Liver (tissue), 9 donors: ENCODE data around the gene WAPL. TPM values are rescaled to one million over a fixed set of nuclear protein-coding genes. Genes with fewer than 3 reads are reported as not detected.
"Not testable (repeated sequence)": the region's sequence is repeated elsewhere in the genome, so short reads cannot be mapped to it uniquely, and the experiment has no call there.

ENCODE experiments used
- DNase-seq: peaks from one replicate; pipeline ENCODE4 v3.0.0-alpha.2; 2017; ENCODE audit warnings: low spot score
- H3K27ac ChIP-seq, 2 donors: one replicate each; pipeline ENCODE4 v1.7.0; 2013; ENCODE audit warnings: inconsistent platforms in 2 of 2, low read length in 2 of 2, control low read depth in 1 of 2, low read depth in 1 of 2, mild to moderate bottlenecking in 1 of 2
- H3K27me3 ChIP-seq, 4 donors: one replicate each; pipeline versions ENCODE4 v1.6.1 to v1.7.0; 2013; ENCODE audit warnings: low read length in 3 of 4, inconsistent platforms in 1 of 4, mild to moderate bottlenecking in 1 of 4, moderate library complexity in 1 of 4; ENCODE audit not compliant: control insufficient read depth in 4 of 4, insufficient read depth in 4 of 4
- H3K36me3 ChIP-seq, 4 donors: one replicate each; pipeline versions ENCODE4 v1.6.1 to v1.7.0; 2013; ENCODE audit warnings: low read length in 3 of 4, mild to moderate bottlenecking in 3 of 4, low read depth in 1 of 4, moderate library complexity in 1 of 4; ENCODE audit not compliant: control insufficient read depth in 4 of 4, insufficient read depth in 3 of 4
- H3K4me1 ChIP-seq, 4 donors: one replicate each; pipeline versions ENCODE4 v1.6.1 to v1.7.0; 2013; ENCODE audit warnings: low read length in 3 of 4, mild to moderate bottlenecking in 3 of 4, moderate library complexity in 1 of 4; ENCODE audit not compliant: control insufficient read depth in 4 of 4, insufficient read depth in 4 of 4
- H3K4me3 ChIP-seq, 3 donors: one replicate each; pipeline versions ENCODE4 v1.6.1 to v1.7.0; 2013; ENCODE audit warnings: low read length in 3 of 3, control low read depth in 1 of 3, low read depth in 1 of 3, mild to moderate bottlenecking in 1 of 3
- H3K9ac ChIP-seq, 2 donors: one replicate each; pipeline ENCODE4 v1.7.0; 2013; ENCODE audit warnings: low read length in 2 of 2, mild to moderate bottlenecking in 2 of 2, moderate library complexity in 2 of 2, control low read depth in 1 of 2, low read depth in 1 of 2
- H3K9me3 ChIP-seq, 4 donors: one replicate each; pipeline versions ENCODE4 v1.6.1 to v1.7.0; 2013; ENCODE audit warnings: low read length in 3 of 4; ENCODE audit not compliant: control insufficient read depth in 4 of 4
- HNF4A ChIP-seq, 2 donors: conservative IDR thresholded peaks; 2 replicates each; pipeline ENCODE4 v1.6.1; 2016; ENCODE audit warnings: antibody characterized with exemption in 2 of 2, mild to moderate bottlenecking in 2 of 2
- JUND ChIP-seq, 2 donors: IDR thresholded peaks; 2 replicates each; pipeline ENCODE4 v1.6.1; 2016; ENCODE audit warnings: antibody characterized with exemption in 2 of 2
- MAX ChIP-seq: IDR thresholded peaks from 2 replicates; pipeline ENCODE4 v1.6.1; 2016; ENCODE audit warnings: antibody characterized with exemption
- RAD21 ChIP-seq, 2 donors: IDR thresholded peaks; 2 replicates each; pipeline ENCODE4 v1.6.1; 2016; ENCODE audit warnings: antibody characterized with exemption in 2 of 2, mild to moderate bottlenecking in 2 of 2
- RXRA ChIP-seq, 2 donors: IDR thresholded peaks; 2 replicates each; pipeline ENCODE4 v1.6.1; 2017 to 2018; ENCODE audit warnings: antibody characterized with exemption in 2 of 2, mild to moderate bottlenecking in 1 of 2
- TAF1 ChIP-seq: conservative IDR thresholded peaks from 2 replicates; pipeline ENCODE4 v1.6.1; 2016; ENCODE audit warnings: antibody characterized with exemption, mild to moderate bottlenecking
- WGBS: extraction: QIAGEN DNeasy Blood & Tissue Kit; methylation state at CpG from one replicate; pipeline ENCODE4 v1.1.7; 2013; 5-methylcytosine and 5-hydroxymethylcytosine counted together
- polyA plus RNA-seq, 2 donors: library from polyadenylated mRNA; stranded (reverse) in 1 of 2; unstranded in 1 of 2; fragments of 200-250 nt in 1 of 2; fragments of >200 nt in 1 of 2; fragmentation: Nextera tagmentation in 1 of 2; extraction: Ambion mirVana in 1 of 2; gene quantifications; one replicate each; pipeline versions ENCODE4 v1.2.1 to v1.2.3, GENCODE V29; 2013 to 2015
- total RNA-seq, 2 donors: library from RNA; depleted of rRNA; stranded (reverse); fragments of >200 nt; gene quantifications; one replicate each; pipeline ENCODE4 v1.2.3, GENCODE V29; 2014
- TF ChIP-seq, protein P1 (sequence below): IDR thresholded peaks from 2 replicates; pipeline ENCODE4 v1.6.1; 2016; ENCODE audit warnings: antibody characterized with exemption, mild to moderate bottlenecking
- donor health status: healthy.
- donor health status: healthy.
- donor health status: healthy.
- donor health status: healthy.
- donor health status: healthy.

WAPL gene
- total and polyA plus RNA-seq, 4 donors = 9.7 to 37.9 (median 24.0) TPM

- no peak for DNase-seq
Observed at GRCh38 chr10:86538547-86538946, 17.0 kb upstream of the WAPL start.

DNA sequence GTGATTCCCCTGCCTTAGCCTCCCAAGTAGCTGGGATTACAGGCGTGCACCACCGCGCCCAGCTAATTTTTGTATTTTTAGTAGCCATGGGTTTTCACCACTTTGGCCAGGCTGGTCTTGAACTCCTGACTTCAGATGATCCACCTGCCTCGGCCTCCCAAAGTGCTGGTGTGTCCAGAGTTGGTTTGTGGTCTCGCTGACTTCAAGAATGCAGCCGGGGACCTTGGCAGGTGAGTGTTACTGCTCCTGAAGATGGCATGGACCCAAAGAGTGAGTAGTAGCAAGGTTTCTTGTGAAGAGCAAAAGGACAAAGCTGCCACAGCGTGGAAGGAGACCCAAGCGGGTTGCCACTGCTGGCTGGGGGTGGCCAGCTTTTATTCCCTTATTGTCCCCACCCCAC lies 16.4 kb upstream of the WAPL start:
- not testable (repeated sequence) for H3K27me3 ChIP-seq, H3K27ac ChIP-seq, DNase-seq, H3K4me3 ChIP-seq, H3K9ac ChIP-seq, H3K9me3 ChIP-seq, H3K36me3 ChIP-seq
- peaks cover 0 to 14% (median 10%) of the 10 kb centered on the region in 4 donors for H3K4me1 ChIP-seq
- WGBS = 98% methylated on average over 8 of the region's 8 CpGs

More at GRCh38 chr10:86538547-86538946, 17.0 kb upstream of the WAPL start:
- Histone ChIP-seq H3K36me3 (no peaks in the 10 kb centered on the region), H3K27me3 (no peaks in the 10 kb centered on the region), H3K9me3 (no peaks in the 10 kb centered on the region), H3K27ac (no peak overlapping the region), H3K4me3 (no peak overlapping the region), H3K9ac (no peak overlapping the region), H3K4me1 (peaks cover 0 to 14% (median 10%) of the 10 kb centered on the region in 4 donors)
- WGBS = 58% methylated on average over 7 of the region's 7 CpGs
- TF ChIP-seq, protein P1, sequence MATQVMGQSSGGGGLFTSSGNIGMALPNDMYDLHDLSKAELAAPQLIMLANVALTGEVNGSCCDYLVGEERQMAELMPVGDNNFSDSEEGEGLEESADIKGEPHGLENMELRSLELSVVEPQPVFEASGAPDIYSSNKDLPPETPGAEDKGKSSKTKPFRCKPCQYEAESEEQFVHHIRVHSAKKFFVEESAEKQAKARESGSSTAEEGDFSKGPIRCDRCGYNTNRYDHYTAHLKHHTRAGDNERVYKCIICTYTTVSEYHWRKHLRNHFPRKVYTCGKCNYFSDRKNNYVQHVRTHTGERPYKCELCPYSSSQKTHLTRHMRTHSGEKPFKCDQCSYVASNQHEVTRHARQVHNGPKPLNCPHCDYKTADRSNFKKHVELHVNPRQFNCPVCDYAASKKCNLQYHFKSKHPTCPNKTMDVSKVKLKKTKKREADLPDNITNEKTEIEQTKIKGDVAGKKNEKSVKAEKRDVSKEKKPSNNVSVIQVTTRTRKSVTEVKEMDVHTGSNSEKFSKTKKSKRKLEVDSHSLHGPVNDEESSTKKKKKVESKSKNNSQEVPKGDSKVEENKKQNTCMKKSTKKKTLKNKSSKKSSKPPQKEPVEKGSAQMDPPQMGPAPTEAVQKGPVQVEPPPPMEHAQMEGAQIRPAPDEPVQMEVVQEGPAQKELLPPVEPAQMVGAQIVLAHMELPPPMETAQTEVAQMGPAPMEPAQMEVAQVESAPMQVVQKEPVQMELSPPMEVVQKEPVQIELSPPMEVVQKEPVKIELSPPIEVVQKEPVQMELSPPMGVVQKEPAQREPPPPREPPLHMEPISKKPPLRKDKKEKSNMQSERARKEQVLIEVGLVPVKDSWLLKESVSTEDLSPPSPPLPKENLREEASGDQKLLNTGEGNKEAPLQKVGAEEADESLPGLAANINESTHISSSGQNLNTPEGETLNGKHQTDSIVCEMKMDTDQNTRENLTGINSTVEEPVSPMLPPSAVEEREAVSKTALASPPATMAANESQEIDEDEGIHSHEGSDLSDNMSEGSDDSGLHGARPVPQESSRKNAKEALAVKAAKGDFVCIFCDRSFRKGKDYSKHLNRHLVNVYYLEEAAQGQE = no peak
- peak; percentile 39 for TF ChIP-seq MAX
- no peak for TF ChIP-seq HNF4A (conservative IDR thresholded peaks at IDR 0.05)

DNA sequence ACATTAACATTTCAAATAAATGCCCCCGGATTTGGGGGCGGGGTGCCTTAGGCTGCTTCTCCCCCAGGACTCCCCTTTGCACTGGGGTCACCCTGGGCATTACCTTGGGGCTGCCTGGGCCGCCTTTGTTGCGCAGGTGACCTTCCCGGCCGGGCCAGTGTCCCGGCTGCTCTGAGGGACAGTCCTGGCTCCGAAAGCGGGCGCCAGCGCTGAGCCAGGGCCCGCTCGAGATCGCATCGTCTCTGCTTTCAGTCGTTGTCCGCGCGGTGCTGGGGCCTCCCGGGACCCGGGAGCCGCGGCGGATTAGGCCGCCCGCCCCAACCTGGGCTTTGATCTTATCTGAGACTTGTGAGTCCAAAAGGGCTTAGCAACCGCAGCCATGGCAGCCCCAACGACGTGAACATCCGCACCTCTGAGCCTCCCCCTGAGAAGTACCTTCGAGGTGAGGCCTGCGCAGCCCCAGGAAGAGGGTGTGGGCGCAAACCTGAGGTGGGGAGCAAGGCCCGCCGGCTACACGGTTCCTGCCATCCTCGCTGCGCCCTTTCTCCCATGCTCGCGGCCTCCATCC lies 14.8 kb upstream of the WAPL start:
- no peak overlapping the region for H3K9ac ChIP-seq
- H3K36me3 ChIP-seq = no peaks in the 10 kb centered on the region
- H3K27ac ChIP-seq = peak overlapping the region; percentile 28
- H3K9me3 ChIP-seq = no peaks in the 10 kb centered on the region
- no peaks in the 10 kb centered on the region for H3K27me3 ChIP-seq
- H3K4me3 ChIP-seq = peak overlapping the region in 1 of 3 donors; percentile 24
- peak; percentile 45 for DNase-seq
- TF ChIP-seq TAF1 = no peak
- TF ChIP-seq RAD21 (IDR thresholded peaks at IDR 0.05) = no peak
- TF ChIP-seq RXRA (IDR thresholded peaks at IDR 0.05) = peak; percentile 39 to 56
- no peak for TF ChIP-seq JUND (IDR thresholded peaks at IDR 0.05)
- TF ChIP-seq HNF4A (conservative IDR thresholded peaks at IDR 0.05) = peak; percentile 61 to 67
- TF ChIP-seq, protein P1 = no peak
- WGBS = 46% methylated on average over 40 of the region's 40 CpGs
- peaks cover 0 to 14% (median 10%) of the 10 kb centered on the region in 4 donors for H3K4me1 ChIP-seq
